ENCODE measurements around the gene HRCT1. TPM values are rescaled to one million over a fixed set of nuclear protein-coding genes. Genes with fewer than 3 reads are reported as not detected.

Gene HRCT1
- total RNA-seq, 1 experiment from 2014 or later: 1.7 TPM

GRCh38 chr9:35909687-35910612 is 3.9 kb downstream of the HRCT1 start:
- no peaks in the 10 kb centered on the region for H3K9me2 ChIP-seq (replicated peaks; ENCODE audit: low read length)
- ChIA-PET POLR2A (ENCODE audit: unreplicated experiment) (no interaction called here), CTCF (interaction anchor here (0.6 kb wide), 1 partner anchor 77 kb away, joined by 3 read pairs; no protein-coding TSS in a partner anchor)
- no TSS peak for BruUV-seq (replicated peaks)
- TF ChIP-seq CTCF (conservative IDR thresholded peaks at IDR 0.05; ENCODE audit: low read depth, low read length) (no peak), EZH2 (IDR thresholded peaks at IDR 0.05; ENCODE audit: low read length, unreplicated experiment) (no peak), EZH2phosphoT487 (IDR thresholded peaks at IDR 0.05; ENCODE audit: borderline replicate concordance, low read length) (no peak)
- H3K36me3 ChIP-seq (ENCODE audit: low read depth, low read length): no peaks in the 10 kb centered on the region
- H3K27ac ChIP-seq (ENCODE audit: low read length): peak overlapping the region; percentile 94
- H3K27me3 ChIP-seq (ENCODE audit: low read length): no peaks in the 10 kb centered on the region
- no peaks in the 10 kb centered on the region for H4K20me1 ChIP-seq (ENCODE audit: low read length)
- intact Hi-C loops (cut with micrococcal nuclease): no loop called here
- H3K9ac ChIP-seq (ENCODE audit: low read length): no peak overlapping the region
- H3K4me2 ChIP-seq (ENCODE audit: low read length): no peak overlapping the region
- H2AFZ ChIP-seq (ENCODE audit: low read length): no peak overlapping the region
- H3K4me1 ChIP-seq (ENCODE audit: insufficient read depth, low read length): peaks cover 65% of the 10 kb centered on the region
- no peak overlapping the region for H3K4me3 ChIP-seq (ENCODE audit: low read length)
- no peak for ATAC-seq
- peaks cover 10% of the 10 kb centered on the region for H3K79me2 ChIP-seq (ENCODE audit: low read length)
- no peak for DNase-seq
- H3F3A ChIP-seq (ENCODE audit: low read length, unreplicated experiment): peaks cover 11% of the 10 kb centered on the region
- no peaks in the 10 kb centered on the region for H3K9me3 ChIP-seq (ENCODE audit: low read length)

DNA sequence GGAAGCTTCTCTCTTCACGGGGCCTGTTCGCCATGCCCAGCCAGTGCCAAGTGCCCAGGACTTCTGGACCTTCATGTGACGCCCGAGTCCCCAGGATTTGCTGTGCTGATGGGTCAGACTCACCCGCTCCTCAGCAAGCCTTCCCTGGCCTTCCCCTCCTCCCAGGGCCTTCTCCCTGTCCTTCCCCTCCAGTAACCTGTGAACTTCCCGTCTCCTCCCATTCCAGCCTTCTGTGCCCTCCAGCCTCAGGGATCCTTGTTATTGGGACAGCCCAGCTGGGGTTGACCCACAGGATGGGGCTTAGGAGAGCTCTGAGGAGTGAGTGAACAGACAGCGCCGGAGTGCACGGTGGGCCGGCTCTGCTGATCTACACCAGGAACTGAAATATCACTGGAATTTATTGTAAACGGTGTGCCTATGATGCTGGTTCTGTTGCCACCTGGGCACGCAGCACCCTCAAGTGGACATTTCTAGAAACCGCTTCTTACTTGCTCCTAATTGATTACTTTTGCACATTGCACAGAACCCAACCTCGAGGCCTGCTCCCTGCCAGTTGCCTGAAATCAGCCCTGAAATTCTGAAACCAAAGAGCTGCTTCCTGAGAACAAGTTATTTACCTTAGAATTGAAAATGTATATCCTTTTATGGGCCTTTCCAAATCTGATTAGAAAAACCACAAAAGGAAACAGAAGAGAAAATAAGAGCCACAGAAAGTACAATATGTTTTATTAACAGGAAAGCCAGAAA is 4.8 kb downstream of the HRCT1 start:
- H3K36me3 ChIP-seq (ENCODE audit: low read depth, low read length): no peaks in the 10 kb centered on the region
- TF ChIP-seq CTCF (conservative IDR thresholded peaks at IDR 0.05; ENCODE audit: low read depth, low read length) (peak; percentile 77), EZH2 (IDR thresholded peaks at IDR 0.05; ENCODE audit: low read length, unreplicated experiment) (no peak)
- peak overlapping the region; percentile 40; the same call in 1 of the 2 replicates for H2AFZ ChIP-seq (ENCODE audit: low read length)
- no peak overlapping the region for H3K9ac ChIP-seq (ENCODE audit: low read length)
- H3K27me3 ChIP-seq (ENCODE audit: low read length): no peaks in the 10 kb centered on the region
- H3K79me2 ChIP-seq (ENCODE audit: low read length): peaks cover 10% of the 10 kb centered on the region
- no peaks in the 10 kb centered on the region for H3K9me2 ChIP-seq (replicated peaks; ENCODE audit: low read length)
- CTCF ChIA-PET: interaction anchor here (0.6 kb wide), 2 partner anchors 29 to 77 kb away, joined by 3 read pairs; no protein-coding TSS in a partner anchor
- peak; percentile 78 for DNase-seq
- POLR2A ChIA-PET (ENCODE audit: unreplicated experiment): no interaction called here
- intact Hi-C loops (cut with micrococcal nuclease): no loop called here
- no peak overlapping the region for H3K27ac ChIP-seq (ENCODE audit: low read length)
- peaks cover 57% of the 10 kb centered on the region for H3K4me1 ChIP-seq (ENCODE audit: insufficient read depth, low read length)
- no TSS peak for BruUV-seq (replicated peaks)
- no peak; the same call in 1 of the 2 replicates for ATAC-seq
- peaks cover 11% of the 10 kb centered on the region for H3F3A ChIP-seq (ENCODE audit: low read length, unreplicated experiment)
- H3K9me3 ChIP-seq (ENCODE audit: low read length): no peaks in the 10 kb centered on the region
- no peak overlapping the region for H3K4me3 ChIP-seq (ENCODE audit: low read length)
- H4K20me1 ChIP-seq (ENCODE audit: low read length): no peaks in the 10 kb centered on the region
- H3K4me2 ChIP-seq (ENCODE audit: low read length): peak overlapping the region; percentile 50; the same call in 1 of the 2 replicates
